K562 (cell line): Measurements from ENCODE around the gene ITPK1. TPM values are rescaled to one million over a fixed set of nuclear protein-coding genes. Genes with fewer than 3 reads are reported as not detected.

Experiments used
- ATAC-seq: fragments of 200-7000 bp; cut with Tn5 transposase; 3 replicates; pipeline ENCODE4 v1.9.1; 2020; ENCODE audit warnings: moderate library complexity
- BruUV-seq: library from RNA; stranded (reverse); fragments of 400-500 nt; replicated peaks from 2 replicates; lab custom pipeline; 2021; lab: Mats Ljungman, UMichigan
- CTCF ChIA-PET: fragments of 300-600 bp; formaldehyde crosslinking; extraction: SDS; loops from one replicate; lab custom pipeline; 2021; ENCODE audit warnings: low intra/inter-chr PET ratio; lab: Yijun Ruan, JAX
- POLR2A ChIA-PET: fragments of 300-600, 350-650 bp; sonication (Branson Sonifier 250); formaldehyde crosslinking; extraction: SDS; loops from one replicate; lab custom pipeline; 2021; ENCODE audit warnings: antibody characterized with exemption, inconsistent platforms; lab: Yijun Ruan, JAX
- DNase-seq, 4 experiments: peaks; one replicate each; pipeline versions ENCODE4 v3.0.0 to v3.0.0-alpha.2; 2011 to 2018; ENCODE audit warnings: low spot score in 3 of 4, mixed read lengths in 3 of 4; ENCODE audit errors: extremely low read depth in 1 of 4
- FAIRE-seq: peaks from 2 replicates; lab custom pipeline; 2011; peaks lifted over from hg19 to GRCh38; lab: Jason Lieb, UNC
- H2AFZ ChIP-seq: 2 replicates; pipeline ENCODE4 v1.6.0; 2011; ENCODE audit warnings: low read depth, low read length, control low read depth, inconsistent platforms
- H3K27ac ChIP-seq: fragments of 200-600 bp; 3 replicates; pipeline ENCODE4 v1.8.0; 2011; ENCODE audit warnings: low read depth, mild to moderate bottlenecking, control low read depth, inconsistent platforms, low read length, moderate library complexity, mixed read lengths; ENCODE audit errors: extremely low read depth
- H3K27me3 ChIP-seq, 2 experiments: fragments of 300-600 bp in 1 of 2; 2 replicates in 1 of 2; 3 replicates in 1 of 2; pipeline versions ENCODE4 v1.6.0 to v1.8.0; 2011; ENCODE audit warnings: inconsistent platforms in 2 of 2, low read length in 2 of 2, mild to moderate bottlenecking in 1 of 2, mixed read lengths in 1 of 2, moderate library complexity in 1 of 2; ENCODE audit not compliant: control insufficient read depth in 2 of 2, insufficient read depth in 2 of 2
- H3K36me3 ChIP-seq: fragments of 300-600 bp; 3 replicates; pipeline ENCODE4 v1.8.0; 2011; ENCODE audit warnings: mild to moderate bottlenecking, low read length, inconsistent platforms; ENCODE audit not compliant: control insufficient read depth, insufficient read depth
- H3K4me1 ChIP-seq, 2 experiments: fragments of 200-600 bp in 1 of 2; replicated peaks in 1 of 2; 2 replicates in 1 of 2; 3 replicates in 1 of 2; pipeline versions ENCODE4 v1.5.1 to v1.8.0; 2011; ENCODE audit warnings: inconsistent platforms in 2 of 2, low read length in 2 of 2, mild to moderate bottlenecking in 1 of 2, mixed read lengths in 1 of 2, moderate library complexity in 1 of 2; ENCODE audit not compliant: control insufficient read depth in 2 of 2, insufficient read depth in 2 of 2
- H3K4me2 ChIP-seq: 2 replicates; pipeline ENCODE4 v1.6.1; 2011; ENCODE audit warnings: low read length, control low read depth, inconsistent platforms, mixed read lengths; ENCODE audit not compliant: insufficient read depth
- H3K4me3 ChIP-seq: fragments of 200-600 bp; sonication (generic), shearing (Covaris generic); 2 replicates; pipeline ENCODE4 v1.5.1; 2016; ENCODE audit warnings: control low read depth, inconsistent platforms
- H3K79me2 ChIP-seq: fragments of 200-600 bp; 3 replicates; pipeline ENCODE4 v1.8.0; 2011; ENCODE audit warnings: low read length, inconsistent platforms; ENCODE audit not compliant: control insufficient read depth, insufficient read depth
- H3K9ac ChIP-seq, 2 experiments: 2 replicates each; pipeline versions ENCODE4 v1.6.0 to v1.6.1; 2011; ENCODE audit warnings: low read depth in 2 of 2, low read length in 2 of 2, control low read depth in 1 of 2, inconsistent platforms in 1 of 2, mild to moderate bottlenecking in 1 of 2, mixed read lengths in 1 of 2; ENCODE audit not compliant: insufficient read depth in 1 of 2
- H3K9me1 ChIP-seq: one replicate; pipeline ENCODE4 v1.6.0; 2011; ENCODE audit warnings: inconsistent platforms, mild to moderate bottlenecking, low read length, moderate library complexity; ENCODE audit not compliant: control insufficient read depth, insufficient read depth
- H3K9me3 ChIP-seq: replicated peaks from 2 replicates; pipeline ENCODE4 v1.5.1; 2011; ENCODE audit warnings: low read depth, low read length, inconsistent platforms; ENCODE audit not compliant: control insufficient read depth, insufficient read depth
- H4K20me1 ChIP-seq: replicated peaks from 2 replicates; pipeline ENCODE4 v1.6.1; 2011; ENCODE audit warnings: low read length, inconsistent platforms, mixed read lengths; ENCODE audit not compliant: control insufficient read depth, insufficient read depth
- CHD1 ChIP-seq: fragments of 200-600 bp; sonication (generic); IDR thresholded peaks from one replicate; pipeline ENCODE4 v1.6.1; 2012; ENCODE audit warnings: mild to moderate bottlenecking, moderate library complexity, low read length, inconsistent platforms
- MCM2 ChIP-seq: fragments of 450-650 bp; IDR thresholded peaks from 2 replicates; pipeline ENCODE4 v1.6.1; 2017; ENCODE audit warnings: low read depth, mild to moderate bottlenecking
- PATZ1 ChIP-seq: fragments of 250-450 bp; sonication (Bioruptor Pico); IDR thresholded peaks from 2 replicates; pipeline ENCODE4 v1.5.0; 2020; ENCODE audit warnings: mild to moderate bottlenecking, borderline replicate concordance
- SNRNP70 ChIP-seq: fragments of 200-400 bp; formaldehyde crosslinking; optimal IDR thresholded peaks from 2 replicates; pipeline ENCODE3; 2017; ENCODE audit warnings: low read depth, low read length
- ZNF766 ChIP-seq: fragments of 200-800 bp; sonication (Bioruptor generic); conservative IDR thresholded peaks from 2 replicates; pipeline ENCODE4 v1.6.1; 2016; ENCODE audit warnings: missing genetic modification characterization, missing compliant biosample characterization
- WGBS: fragments of 100-300 bp; shearing (Covaris generic); methylation state at CpG from one replicate; pipeline ENCODE4 v1.1.6; 2016; ENCODE audit warnings: low coverage, mixed read lengths; ENCODE audit not compliant: insufficient coverage; ENCODE audit errors: missing lambda C conversion rate; 5-methylcytosine and 5-hydroxymethylcytosine counted together
- in situ Hi-C: fragments of 300-500 bp; cut with MboI; formaldehyde crosslinking; loops from 4 replicates; pipeline ENCODE4 v1.15.0; 2018; ENCODE audit warnings: inconsistent platforms, mixed read lengths
- intact Hi-C: fragments of 100-400 bp; cut with micrococcal nuclease; formaldehyde crosslinking; loops from 2 replicates; pipeline ENCODE4 v1.14.2; 2022
- polyA plus RNA-seq, 8 experiments: library from polyadenylated mRNA; depleted of rRNA in 4 of 8; stranded (reverse) in 5 of 8; unstranded in 3 of 8; fragments of >200 nt; fragmentation: Nextera tagmentation in 2 of 8; fragmentation: Illumina TruSeq in 1 of 8; extraction: Ambion mirVana in 2 of 8; extraction: Trizol in 1 of 8; gene quantifications; 2 replicates each; pipeline versions ENCODE4 v1.2.1 to v1.2.3, GENCODE V29; 2011 to 2014; ENCODE audit warnings: inconsistent platforms in 1 of 8, missing spikeins in 1 of 8
- total RNA-seq, 7 experiments: library from RNA; depleted of rRNA in 6 of 7; stranded (reverse); fragments of >200 nt in 6 of 7; fragmentation: Illumina TruSeq in 2 of 7; extraction: Trizol in 2 of 7; gene quantifications; 2 replicates each; pipeline versions ENCODE4 v1.2.1 to v1.2.3, GENCODE V29; 2011 to 2021; ENCODE audit warnings: low replicate concordance in 1 of 7
- TF ChIP-seq, protein P1 (sequence below): fragments of 250-450 bp; sonication (Bioruptor Pico); IDR thresholded peaks from 2 replicates; pipeline ENCODE4 v1.5.0; 2020; ENCODE audit warnings: mild to moderate bottlenecking

ITPK1 gene
- total and polyA plus RNA-seq, 9 of the 15 experiments (the other 6 are each of a cell fraction or from before 2014, with no cell fraction given), result 1.2 to 39.2 (median 23.0) TPM

DNA sequence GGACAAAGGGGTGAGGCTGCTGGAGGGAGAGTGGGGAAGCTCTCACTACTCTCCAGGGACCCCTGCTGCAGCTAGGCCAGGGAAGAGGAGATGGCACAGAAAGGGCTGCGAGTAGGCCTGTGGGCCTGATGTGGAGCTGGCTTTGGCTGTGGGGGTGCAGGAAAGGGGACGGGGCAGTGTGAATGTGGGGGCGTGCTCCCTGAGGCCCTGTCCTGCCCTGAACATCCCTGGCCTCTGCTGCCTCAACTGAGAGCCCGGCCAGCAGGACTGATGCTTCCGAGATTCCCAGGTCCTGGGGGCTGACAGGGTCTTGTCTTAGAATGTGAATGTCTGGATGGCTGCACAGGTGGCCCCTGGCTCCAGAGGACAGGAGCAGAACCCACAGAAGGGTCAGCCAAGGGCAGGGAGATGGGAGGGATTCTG lies 128.6 kb downstream of the ITPK1 start:
- WGBS, result 93% methylated on average over 2 of the region's 5 CpGs
- peaks cover 5% of the 10 kb centered on the region; the same call in 2 of the 3 replicates for H3K36me3 ChIP-seq
- ChIA-PET CTCF (no interaction called here), POLR2A (interaction anchor here (0.9 to 2.0 kb wide), 2 partner anchors 10 to 26 kb away, joined by 3 to 7 read pairs; no protein-coding TSS in a partner anchor)
- FAIRE-seq, result no peak
- H2AFZ ChIP-seq, result no peak overlapping the region
- intact Hi-C loops (no loop called here), in situ Hi-C loops (no loop called here)
- H3K4me1 ChIP-seq, result peaks cover 0 to 3% of the 10 kb centered on the region in 2 experiments; a peak in 2 of 5 replicates
- no TSS peak for BruUV-seq
- no peaks in the 10 kb centered on the region for H3K27me3 ChIP-seq
- H3K4me2 ChIP-seq, result no peak overlapping the region
- no peak overlapping the region for H3K9ac ChIP-seq
- TF ChIP-seq ZNF766 (no peak), CHD1 (no peak), PATZ1 (CRISPR knock-in tag) (no peak), SNRNP70 (no peak), MCM2 (no peak)
- TF ChIP-seq, protein P1, sequence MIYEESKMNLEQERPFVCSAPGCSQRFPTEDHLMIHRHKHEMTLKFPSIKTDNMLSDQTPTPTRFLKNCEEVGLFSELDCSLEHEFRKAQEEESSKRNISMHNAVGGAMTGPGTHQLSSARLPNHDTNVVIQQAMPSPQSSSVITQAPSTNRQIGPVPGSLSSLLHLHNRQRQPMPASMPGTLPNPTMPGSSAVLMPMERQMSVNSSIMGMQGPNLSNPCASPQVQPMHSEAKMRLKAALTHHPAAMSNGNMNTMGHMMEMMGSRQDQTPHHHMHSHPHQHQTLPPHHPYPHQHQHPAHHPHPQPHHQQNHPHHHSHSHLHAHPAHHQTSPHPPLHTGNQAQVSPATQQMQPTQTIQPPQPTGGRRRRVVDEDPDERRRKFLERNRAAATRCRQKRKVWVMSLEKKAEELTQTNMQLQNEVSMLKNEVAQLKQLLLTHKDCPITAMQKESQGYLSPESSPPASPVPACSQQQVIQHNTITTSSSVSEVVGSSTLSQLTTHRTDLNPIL (CRISPR knock-in tag), result no peak
- H3K4me3 ChIP-seq, result no peak overlapping the region
- H3K27ac ChIP-seq, result no peak overlapping the region
- no peaks in the 10 kb centered on the region for H3K9me1 ChIP-seq
- no peak for DNase-seq
- no peaks in the 10 kb centered on the region for H3K9me3 ChIP-seq
- no peak for ATAC-seq
- H4K20me1 ChIP-seq, result no peaks in the 10 kb centered on the region
- H3K79me2 ChIP-seq, result no peaks in the 10 kb centered on the region
